SK-N-SH (cell line): ENCODE data around the gene PLIN1.

Experiments used
- CTCF ChIP-seq: fragments of 200-600 bp; sonication (generic); IDR thresholded peaks from 2 replicates; pipeline ENCODE4 v1.6.1; 2017; ENCODE audit warnings: antibody characterized with exemption, mild to moderate bottlenecking, moderate library complexity
- EZH2phosphoT487 ChIP-seq: fragments of 200-600 bp; sonication (generic); IDR thresholded peaks from 2 replicates; pipeline ENCODE4 v1.6.1; 2017; ENCODE audit warnings: low read depth, mixed run types, mild to moderate bottlenecking, antibody characterized with exemption, moderate library complexity, borderline replicate concordance
- FOXJ3 ChIP-seq: sonication (generic); formaldehyde crosslinking; IDR thresholded peaks from 2 replicates; pipeline ENCODE4 v1.5.1; 2020; ENCODE audit warnings: mild to moderate bottlenecking, missing genetic modification reagents
- PBX3 ChIP-seq: IDR thresholded peaks from 2 replicates; pipeline ENCODE4; 2012
- POLR2AphosphoS5 ChIP-seq: IDR thresholded peaks from 2 replicates; pipeline ENCODE4 v1.6.1; 2012; ENCODE audit warnings: low read depth, low read length
- REST ChIP-seq: IDR thresholded peaks from 2 replicates; pipeline ENCODE4 v1.6.1; 2012; ENCODE audit warnings: mild to moderate bottlenecking, low read depth, low read length, moderate library complexity
- TAF1 ChIP-seq: IDR thresholded peaks from 2 replicates; pipeline ENCODE4 v1.6.1; 2012; ENCODE audit warnings: low read depth, mild to moderate bottlenecking, low read length, moderate library complexity, borderline replicate concordance
- TEAD4 ChIP-seq: IDR thresholded peaks from 2 replicates; pipeline ENCODE4 v1.4.0; 2012; ENCODE audit warnings: mild to moderate bottlenecking, borderline replicate concordance; ENCODE audit not compliant: insufficient read depth
- YY1 ChIP-seq: IDR thresholded peaks from 2 replicates; pipeline ENCODE4 v1.4.0; 2012; ENCODE audit warnings: low read depth, mild to moderate bottlenecking
- ZBTB33 ChIP-seq: IDR thresholded peaks from 2 replicates; pipeline ENCODE4 v1.4.0; 2012; ENCODE audit warnings: low read depth, borderline replicate concordance

- TF ChIP-seq CTCF (no peak), PBX3 (no peak), REST (no peak), EZH2phosphoT487 (no peak), TAF1 (no peak), YY1 (no peak), ZBTB33 (no peak), POLR2AphosphoS5 (no peak), TEAD4 (no peak), FOXJ3 (CRISPR knock-in tag) (no peak)
These were observed 14.5 kb downstream of the PLIN1 start for GRCh38 chr15:89664441-89665350.
